Renal pelvis (tissue), 12 donors: Measurements from ENCODE around the gene CYP2C8. TPM values are rescaled to one million over a fixed set of nuclear protein-coding genes. Genes with fewer than 3 reads are reported as not detected.
"Not testable (repeated sequence)": the region's sequence is repeated elsewhere in the genome, so short reads cannot be mapped to it uniquely, and the experiment has no call there.

Experiments used
- DNase-seq: peaks from one replicate; pipeline ENCODE4 v3.0.0-alpha.2; 2013
- long read RNA-seq, 16 experiments: transcript quantifications; one replicate each; lab custom pipeline, GENCODE V29; 2026
- polyA plus RNA-seq, 3 donors: library from polyadenylated mRNA; unstranded; fragments of 120-200 nt; gene quantifications; one replicate each; pipeline ENCODE4 v1.2.1, GENCODE V29; 2013; ENCODE audit not compliant: insufficient read length in 3 of 3

CYP2C8 gene
- polyA plus RNA-seq: 1 to 10 TPM; 2.3 to 7.4 (median 3.0) TPM
- long read RNA-seq, donor 1: 0 reads
- long read RNA-seq, donor 2: 0 reads
- long read RNA-seq, donor 3: 0 reads
- long read RNA-seq, donor 4, partial matches to known transcripts: 0 of 1 reads
- long read RNA-seq, donor 4, other reads (novel, unspliced or antisense): 0 of 1 reads
- long read RNA-seq, donor 5: 0 reads
- long read RNA-seq, donor 6: 0 reads
- long read RNA-seq, donor 7: 0 reads
- long read RNA-seq, donor 8: 0 reads
- long read RNA-seq, donor 9: 0 reads
- long read RNA-seq, donor 10: 0 reads
- long read RNA-seq, donor 11: 0 reads
- long read RNA-seq, donor 12: 0 reads
- long read RNA-seq, donor 13, partial matches to known transcripts: 0 of 1 reads
- long read RNA-seq, donor 13, other reads (novel, unspliced or antisense): 0 of 1 reads
- long read RNA-seq, donor 14: 0 reads
- long read RNA-seq, donor 15: 0 reads
- long read RNA-seq, donor 16: 0 reads

DNA sequence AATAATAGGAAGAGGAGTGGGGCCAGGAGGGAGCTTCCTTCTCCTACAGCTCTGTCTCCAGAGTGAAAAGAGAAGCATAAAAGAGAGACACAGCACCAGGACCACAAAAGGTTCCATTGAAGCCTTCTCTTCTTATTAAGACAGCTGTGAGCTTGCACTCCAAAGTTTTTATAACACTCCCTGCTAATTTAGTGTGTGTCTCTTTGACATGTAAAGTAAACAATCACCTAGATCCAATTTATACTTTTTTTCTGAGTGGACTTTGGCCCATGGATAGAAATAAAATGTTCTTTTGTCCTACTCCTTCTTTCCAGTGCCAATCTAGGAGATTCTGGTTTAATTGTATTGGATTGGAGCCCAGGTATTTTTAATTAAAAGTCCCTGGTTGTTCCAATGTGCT lies at the start of gene CYP2C8:
TSS of gene CYP2C8 (minus strand) at position 212 of the 400 bp plus-strand sequence. CDS start at position 117, 95 bp downstream.
- DNase-seq: no peak

DNA sequence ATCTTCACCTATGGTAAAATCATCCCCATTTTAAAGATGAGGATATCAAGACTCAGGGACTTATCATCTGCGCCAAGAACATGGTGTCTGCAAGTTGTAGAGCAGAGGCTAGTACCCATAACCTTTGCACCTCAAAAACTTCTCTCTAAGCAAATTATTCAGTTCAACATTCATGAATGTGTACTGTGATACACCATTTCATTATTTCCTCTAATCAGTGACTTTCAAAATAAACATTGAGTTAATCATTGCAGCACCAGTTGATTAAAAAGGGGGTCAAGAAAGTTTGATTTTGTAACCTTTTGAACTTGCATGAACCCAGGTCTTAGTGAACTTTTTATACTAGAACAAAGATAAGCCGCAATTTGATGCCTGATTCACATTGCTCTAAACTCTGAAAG lies 47.6 kb upstream of the CYP2C8 start:
- DNase-seq: no peak

GRCh38 chr10:95110823-95111222 lies 41.5 kb upstream of the CYP2C8 start:
- not testable (repeated sequence) for DNase-seq

DNA sequence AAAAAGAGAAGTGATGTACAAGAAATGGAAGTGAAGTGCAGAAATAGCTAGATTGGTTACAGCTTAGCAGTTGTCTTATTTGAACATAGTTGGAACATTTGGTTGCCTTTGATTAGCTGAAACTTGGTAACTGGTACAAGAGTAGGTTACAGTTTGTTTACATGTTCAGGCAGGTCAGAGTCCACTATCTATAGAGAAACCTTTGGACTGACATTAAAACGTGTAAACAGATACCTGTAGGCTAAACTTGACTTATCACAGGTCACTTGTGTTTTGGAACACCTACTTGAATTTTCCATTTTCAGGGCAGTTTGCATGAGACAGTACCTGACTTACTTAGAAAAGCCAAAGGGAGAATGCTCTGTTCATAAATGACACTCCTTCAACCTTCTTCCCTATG lies 28.5 kb upstream of the CYP2C8 start:
- no peak for DNase-seq

- no peak for DNase-seq
These were observed 26.8 kb upstream of the CYP2C8 start for GRCh38 chr10:95096143-95096542.

GRCh38 chr10:95079626-95080025 lies 10.3 kb upstream of the CYP2C8 start:
- not testable (repeated sequence) for DNase-seq

- no peak for DNase-seq
These were observed 8.3 kb upstream of the CYP2C8 start for GRCh38 chr10:95077556-95077955.

- no peak for DNase-seq
These were observed 1.9 kb upstream of the CYP2C8 start for GRCh38 chr10:95071107-95071660.

GRCh38 chr10:95064125-95064524 lies 5.2 kb downstream of the CYP2C8 start:
- DNase-seq: not testable (repeated sequence)

GRCh38 chr10:95056744-95057363 lies 12.4 kb downstream of the CYP2C8 start:
- DNase-seq: no peak

DNA sequence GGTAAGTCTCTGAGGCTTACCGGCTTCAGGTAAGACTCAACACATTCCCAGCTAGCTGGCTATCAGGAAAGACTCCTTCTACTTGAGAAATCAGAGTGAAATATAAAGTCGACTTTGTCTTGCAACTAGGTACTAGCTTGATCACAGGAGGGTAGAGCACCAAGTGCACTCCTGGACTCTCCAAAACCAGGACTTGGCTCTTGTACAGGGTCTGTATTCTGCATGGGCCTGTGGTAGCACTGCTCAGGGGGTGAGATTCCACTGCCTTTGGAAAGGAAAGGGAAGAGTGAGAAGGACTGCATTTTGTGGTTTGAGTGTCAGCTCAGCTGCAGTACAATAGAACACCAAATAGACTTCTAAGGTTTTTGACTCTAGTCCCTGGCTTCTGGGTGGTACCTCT lies 19.4 kb downstream of the CYP2C8 start:
- no peak for DNase-seq

GRCh38 chr10:95048206-95048605 lies 21.1 kb downstream of the CYP2C8 start:
- no peak for DNase-seq

DNA sequence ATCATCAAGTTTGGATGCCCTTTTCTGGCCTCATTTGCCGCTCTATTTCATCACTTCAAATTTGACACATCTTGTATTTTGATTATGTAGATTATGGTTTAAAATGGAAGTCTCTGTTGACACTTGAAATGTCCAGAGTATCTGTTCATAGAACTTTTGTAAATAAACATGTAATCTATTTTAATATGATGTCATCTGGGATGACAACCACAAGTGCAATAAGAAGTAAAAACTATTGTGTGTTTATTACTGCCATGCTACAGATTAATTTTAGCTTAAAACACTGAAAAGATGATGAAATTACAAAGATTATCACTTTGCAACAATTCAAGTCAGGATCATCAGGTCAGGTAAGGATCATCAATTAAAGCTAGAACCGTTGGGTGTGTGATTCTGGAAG lies 30.0 kb downstream of the CYP2C8 start:
- no peak for DNase-seq

DNA sequence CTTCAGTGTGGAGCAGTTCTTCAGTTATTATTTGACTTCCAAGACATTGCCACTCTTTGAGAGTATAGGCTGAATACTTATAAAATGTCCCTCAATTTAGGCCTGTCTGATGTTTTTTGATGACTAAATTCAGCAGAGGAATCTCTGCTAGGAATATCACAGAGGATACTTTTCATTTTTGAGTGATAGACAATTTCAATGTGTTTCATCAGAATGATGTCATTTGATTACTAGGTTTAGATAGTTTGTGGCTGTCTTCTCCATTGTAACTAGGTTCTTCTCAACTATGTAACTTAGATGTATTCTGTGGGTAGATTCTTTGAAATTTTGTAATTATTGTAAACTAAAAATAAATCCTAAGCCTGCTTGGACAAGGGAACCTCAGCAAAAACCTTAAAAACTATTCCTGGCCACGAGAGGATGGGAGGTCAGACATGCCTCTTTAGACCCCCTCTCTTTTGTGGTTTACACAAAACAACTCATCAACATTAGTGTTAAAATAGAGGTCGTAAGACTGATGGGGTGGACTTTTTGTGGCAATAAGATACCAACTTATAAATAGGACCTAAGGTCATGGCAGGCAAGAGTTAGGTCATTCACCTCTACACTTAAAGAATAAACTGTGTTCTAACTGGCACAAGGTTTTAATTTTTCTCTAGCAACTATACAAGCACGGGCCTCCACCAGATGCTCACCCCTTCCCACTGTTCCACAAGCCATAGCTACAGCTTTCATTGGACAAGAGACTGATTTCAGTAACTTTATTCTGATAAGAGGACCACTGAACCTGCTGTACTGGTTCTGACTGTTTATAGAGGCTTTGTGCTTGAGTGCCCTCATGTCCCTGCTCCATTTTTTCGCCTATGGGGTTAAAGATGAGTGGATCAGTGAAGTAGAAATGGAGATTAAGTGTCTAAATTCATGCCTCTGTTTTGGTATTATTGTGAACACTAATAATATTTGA lies 33.7 kb downstream of the CYP2C8 start:
- no peak for DNase-seq

DNA sequence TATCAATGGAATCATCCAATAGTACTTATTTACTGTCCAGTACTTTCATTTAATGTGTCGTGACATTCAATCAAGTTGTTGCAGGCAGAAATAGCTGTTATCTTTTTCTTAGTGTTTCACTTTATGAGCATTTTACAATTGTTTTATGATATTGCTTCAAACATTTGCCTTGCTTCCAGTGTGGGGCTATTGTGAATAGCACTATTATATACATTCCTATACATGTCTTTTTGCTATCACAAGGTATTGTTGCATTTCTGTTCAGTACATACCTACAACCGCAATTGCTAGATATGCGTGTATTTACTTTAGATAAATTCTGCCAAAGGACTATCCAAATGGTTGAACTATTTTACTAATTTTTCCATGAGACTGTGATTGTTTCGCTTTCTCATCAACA lies 34.9 kb downstream of the CYP2C8 start:
- no peak for DNase-seq

- no peak for DNase-seq
These were observed 37.6 kb downstream of the CYP2C8 start for GRCh38 chr10:95031656-95032055.

DNA sequence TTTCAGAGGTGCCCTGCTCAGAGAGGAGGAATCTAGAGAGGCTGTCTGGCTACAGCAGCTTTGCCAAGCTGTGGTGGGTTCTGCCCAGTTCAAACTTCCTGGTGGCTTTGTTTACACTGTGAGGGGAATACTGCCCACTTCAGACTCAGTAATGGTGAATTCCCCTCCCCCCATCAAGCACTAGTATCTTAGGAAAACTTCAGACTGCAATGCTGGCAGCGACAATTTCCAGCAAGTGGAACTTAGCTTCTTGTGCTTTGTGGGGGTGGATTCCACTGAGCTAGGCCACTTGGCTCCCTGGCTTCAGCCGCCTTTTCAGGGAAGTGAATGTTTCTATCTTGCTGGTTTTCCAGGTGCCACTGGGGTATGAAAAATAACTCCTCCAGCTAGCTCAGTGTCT lies 42.8 kb downstream of the CYP2C8 start:
- DNase-seq: no peak

GRCh38 chr10:94997741-94998174 lies 71.5 kb downstream of the CYP2C8 start:
- DNase-seq: no peak

DNA sequence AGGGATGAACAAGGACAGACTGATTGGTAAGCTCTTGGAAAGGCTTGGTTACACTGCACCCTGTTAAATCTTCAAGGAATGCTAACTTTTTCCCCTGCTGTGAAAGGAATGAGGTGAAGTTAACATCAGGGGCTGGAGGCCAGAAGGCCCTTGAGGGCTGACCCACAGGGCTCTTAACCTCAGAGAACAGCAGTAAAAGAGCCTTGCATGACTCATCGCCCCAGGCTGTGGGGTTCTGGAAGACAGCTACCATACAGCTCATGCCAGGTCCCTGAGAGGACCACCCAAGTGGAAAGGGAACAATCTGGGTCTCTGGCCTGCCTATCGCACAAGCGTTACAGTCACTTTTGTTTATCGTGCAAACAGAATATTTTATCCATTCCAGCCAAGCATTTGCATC lies 76.5 kb downstream of the CYP2C8 start:
- DNase-seq: no peak

DNA sequence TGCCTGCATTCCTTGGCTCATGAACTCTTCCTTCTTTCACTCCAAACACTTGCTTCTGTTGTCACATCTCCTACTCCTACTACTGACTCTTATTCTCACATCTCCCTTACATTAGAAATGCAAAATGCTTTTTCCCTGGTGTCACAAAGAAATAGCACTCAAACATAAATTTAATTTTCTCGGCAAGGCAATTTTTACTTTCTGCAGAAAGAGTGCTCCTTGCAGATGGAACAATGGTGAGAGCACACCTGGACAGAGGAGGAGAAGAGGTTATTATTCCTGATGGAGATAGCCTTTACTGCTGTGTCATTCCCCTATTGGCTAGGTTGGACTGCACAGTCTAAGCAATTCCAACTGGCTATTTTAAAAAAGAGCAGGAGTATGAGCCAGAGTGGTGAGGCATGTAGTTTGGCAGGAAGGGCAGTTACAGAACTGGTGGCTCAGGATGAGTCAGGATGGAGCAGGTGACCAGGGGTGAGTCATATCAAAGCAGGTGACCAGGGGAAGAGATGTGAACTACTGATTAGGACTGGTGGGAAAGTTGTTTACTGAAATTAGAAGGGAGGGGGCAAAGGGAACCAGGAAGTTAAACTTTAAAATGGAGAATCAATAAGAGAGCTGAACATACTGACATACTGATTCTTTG lies 77.9 kb downstream of the CYP2C8 start:
- no peak for DNase-seq

- DNase-seq: no peak
These were observed 80.1 kb downstream of the CYP2C8 start for GRCh38 chr10:94989192-94989591.
